Ishikawa (cell line): Measurements from ENCODE around the gene NOD2.

Experiments
- CEBPB ChIP-seq: IDR thresholded peaks from 2 replicates; pipeline ENCODE4 v1.6.1; 2012
- EP300 ChIP-seq: IDR thresholded peaks from 2 replicates; pipeline ENCODE4 v1.6.1; 2012; ENCODE audit warnings: borderline replicate concordance
- FOXM1 ChIP-seq: IDR thresholded peaks from 2 replicates; pipeline ENCODE4 v1.6.1; 2012; ENCODE audit warnings: low read depth, borderline replicate concordance
- MAX ChIP-seq: IDR thresholded peaks from 2 replicates; pipeline ENCODE4 v1.6.1; 2012
- NFIC ChIP-seq: IDR thresholded peaks from 2 replicates; pipeline ENCODE4 v1.6.1; 2012
- RAD21 ChIP-seq: IDR thresholded peaks from 2 replicates; pipeline ENCODE4 v1.6.1; 2012; ENCODE audit warnings: low read depth
- TAF1 ChIP-seq: IDR thresholded peaks from 2 replicates; pipeline ENCODE4 v1.6.1; 2012; ENCODE audit warnings: low read depth, mild to moderate bottlenecking
- TCF12 ChIP-seq: IDR thresholded peaks from 2 replicates; pipeline ENCODE4 v1.6.1; 2012; ENCODE audit warnings: low read depth
- YY1 ChIP-seq: IDR thresholded peaks from 2 replicates; pipeline ENCODE4 v1.6.1; 2012; ENCODE audit warnings: low read depth
- ZBTB7A ChIP-seq: IDR thresholded peaks from 2 replicates; pipeline ENCODE4 v1.6.1; 2012; ENCODE audit warnings: low read depth
- TF ChIP-seq, protein P1 (sequence below): IDR thresholded peaks from 2 replicates; pipeline ENCODE4 v1.6.1; 2012
- TF ChIP-seq, protein P2 (sequence below): IDR thresholded peaks from 2 replicates; pipeline ENCODE4 v1.6.1; 2012; ENCODE audit warnings: low read depth, mild to moderate bottlenecking

DNA sequence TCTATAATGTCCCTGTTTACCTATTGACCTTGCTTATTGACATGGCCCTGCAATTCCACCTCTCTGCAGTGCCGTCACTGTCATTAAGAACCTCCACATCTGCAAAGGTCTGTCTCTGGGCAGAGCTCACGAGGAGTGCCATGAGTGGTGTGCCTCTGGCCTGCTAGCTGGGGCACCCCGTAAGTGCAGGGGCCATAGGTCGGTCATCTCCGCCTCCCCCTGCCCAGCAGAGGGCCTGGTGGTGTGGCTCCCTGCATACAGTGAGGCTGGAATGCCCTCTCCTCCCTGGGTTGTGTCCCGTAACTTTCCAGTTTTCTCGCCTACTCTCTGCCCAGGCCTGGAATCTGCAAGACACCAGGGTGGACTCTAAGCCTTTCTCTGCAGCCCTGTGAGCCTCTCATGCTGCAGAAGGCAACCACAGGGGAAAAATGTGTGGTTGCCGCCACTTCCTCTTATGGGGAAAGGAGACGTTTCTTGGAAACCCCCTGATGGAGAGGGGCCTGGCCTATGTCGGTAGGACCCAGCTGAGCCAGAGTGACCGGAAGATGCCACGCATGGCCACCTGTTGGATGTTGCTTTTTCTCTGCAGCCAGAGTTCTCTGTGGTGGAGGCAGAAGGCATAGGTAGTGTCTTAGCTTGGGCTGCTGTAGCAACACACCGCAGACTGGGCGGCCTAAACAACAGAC lies 9.6 kb upstream of the NOD2 start:
- no peak for TF ChIP-seq YY1
- TF ChIP-seq MAX = no peak
- no peak for TF ChIP-seq TAF1
- no peak for TF ChIP-seq TCF12
- no peak for TF ChIP-seq EP300
- TF ChIP-seq, protein P1, sequence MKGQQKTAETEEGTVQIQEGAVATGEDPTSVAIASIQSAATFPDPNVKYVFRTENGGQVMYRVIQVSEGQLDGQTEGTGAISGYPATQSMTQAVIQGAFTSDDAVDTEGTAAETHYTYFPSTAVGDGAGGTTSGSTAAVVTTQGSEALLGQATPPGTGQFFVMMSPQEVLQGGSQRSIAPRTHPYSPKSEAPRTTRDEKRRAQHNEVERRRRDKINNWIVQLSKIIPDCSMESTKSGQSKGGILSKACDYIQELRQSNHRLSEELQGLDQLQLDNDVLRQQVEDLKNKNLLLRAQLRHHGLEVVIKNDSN = no peak
- TF ChIP-seq, protein P2, sequence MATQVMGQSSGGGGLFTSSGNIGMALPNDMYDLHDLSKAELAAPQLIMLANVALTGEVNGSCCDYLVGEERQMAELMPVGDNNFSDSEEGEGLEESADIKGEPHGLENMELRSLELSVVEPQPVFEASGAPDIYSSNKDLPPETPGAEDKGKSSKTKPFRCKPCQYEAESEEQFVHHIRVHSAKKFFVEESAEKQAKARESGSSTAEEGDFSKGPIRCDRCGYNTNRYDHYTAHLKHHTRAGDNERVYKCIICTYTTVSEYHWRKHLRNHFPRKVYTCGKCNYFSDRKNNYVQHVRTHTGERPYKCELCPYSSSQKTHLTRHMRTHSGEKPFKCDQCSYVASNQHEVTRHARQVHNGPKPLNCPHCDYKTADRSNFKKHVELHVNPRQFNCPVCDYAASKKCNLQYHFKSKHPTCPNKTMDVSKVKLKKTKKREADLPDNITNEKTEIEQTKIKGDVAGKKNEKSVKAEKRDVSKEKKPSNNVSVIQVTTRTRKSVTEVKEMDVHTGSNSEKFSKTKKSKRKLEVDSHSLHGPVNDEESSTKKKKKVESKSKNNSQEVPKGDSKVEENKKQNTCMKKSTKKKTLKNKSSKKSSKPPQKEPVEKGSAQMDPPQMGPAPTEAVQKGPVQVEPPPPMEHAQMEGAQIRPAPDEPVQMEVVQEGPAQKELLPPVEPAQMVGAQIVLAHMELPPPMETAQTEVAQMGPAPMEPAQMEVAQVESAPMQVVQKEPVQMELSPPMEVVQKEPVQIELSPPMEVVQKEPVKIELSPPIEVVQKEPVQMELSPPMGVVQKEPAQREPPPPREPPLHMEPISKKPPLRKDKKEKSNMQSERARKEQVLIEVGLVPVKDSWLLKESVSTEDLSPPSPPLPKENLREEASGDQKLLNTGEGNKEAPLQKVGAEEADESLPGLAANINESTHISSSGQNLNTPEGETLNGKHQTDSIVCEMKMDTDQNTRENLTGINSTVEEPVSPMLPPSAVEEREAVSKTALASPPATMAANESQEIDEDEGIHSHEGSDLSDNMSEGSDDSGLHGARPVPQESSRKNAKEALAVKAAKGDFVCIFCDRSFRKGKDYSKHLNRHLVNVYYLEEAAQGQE = no peak
- no peak for TF ChIP-seq FOXM1
- no peak for TF ChIP-seq NFIC
- no peak for TF ChIP-seq ZBTB7A
- no peak for TF ChIP-seq CEBPB
- TF ChIP-seq RAD21 = no peak
